Stimulated activated CD4-positive, alpha-beta T cell treated with anti-CD3 and anti-CD28 coated beads, Interleukin-15, amount 100 ng/mL, for 24 hours (primary cell): Measurements from ENCODE around the gene DNAJC16.
"Not testable (repeated sequence)": the region's sequence is repeated elsewhere in the genome, so short reads cannot be mapped to it uniquely, and the experiment has no call there.

Experiments
- DNase-seq: peaks from one replicate; pipeline ENCODE4 v3.0.0-alpha.2; 2020

DNAJC16 gene

GRCh38 chr1:15526490-15527339 lies at the start of gene DNAJC16:
TSS of gene DNAJC16 (plus strand) at chr1:15526848. CDS start at chr1:15529106, 2,258 bp downstream.
- peak; percentile 98 for DNase-seq

DNA sequence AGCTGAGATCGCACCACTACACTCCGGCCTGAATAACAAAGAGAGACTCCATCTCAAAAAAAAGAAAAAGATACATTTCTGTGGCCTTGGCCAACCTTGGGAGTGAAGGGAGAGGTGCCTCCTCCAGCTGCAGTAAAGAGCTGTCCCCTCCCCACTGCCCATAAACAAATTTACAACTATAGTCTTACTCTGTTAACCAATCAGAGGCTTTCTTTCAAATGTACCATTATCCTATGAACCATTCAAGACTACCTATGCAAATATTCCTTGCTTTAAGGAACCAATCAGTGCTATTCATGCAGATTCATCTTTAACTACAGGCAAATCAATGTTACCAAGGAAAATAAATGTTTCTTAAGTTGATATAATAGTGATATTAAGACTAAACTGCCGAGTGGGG lies 49.7 kb upstream of the DNAJC16 start:
- no peak for DNase-seq

- no peak for DNase-seq
Observed at GRCh38 chr1:15477646-15478212, 48.9 kb upstream of the DNAJC16 start.

DNA sequence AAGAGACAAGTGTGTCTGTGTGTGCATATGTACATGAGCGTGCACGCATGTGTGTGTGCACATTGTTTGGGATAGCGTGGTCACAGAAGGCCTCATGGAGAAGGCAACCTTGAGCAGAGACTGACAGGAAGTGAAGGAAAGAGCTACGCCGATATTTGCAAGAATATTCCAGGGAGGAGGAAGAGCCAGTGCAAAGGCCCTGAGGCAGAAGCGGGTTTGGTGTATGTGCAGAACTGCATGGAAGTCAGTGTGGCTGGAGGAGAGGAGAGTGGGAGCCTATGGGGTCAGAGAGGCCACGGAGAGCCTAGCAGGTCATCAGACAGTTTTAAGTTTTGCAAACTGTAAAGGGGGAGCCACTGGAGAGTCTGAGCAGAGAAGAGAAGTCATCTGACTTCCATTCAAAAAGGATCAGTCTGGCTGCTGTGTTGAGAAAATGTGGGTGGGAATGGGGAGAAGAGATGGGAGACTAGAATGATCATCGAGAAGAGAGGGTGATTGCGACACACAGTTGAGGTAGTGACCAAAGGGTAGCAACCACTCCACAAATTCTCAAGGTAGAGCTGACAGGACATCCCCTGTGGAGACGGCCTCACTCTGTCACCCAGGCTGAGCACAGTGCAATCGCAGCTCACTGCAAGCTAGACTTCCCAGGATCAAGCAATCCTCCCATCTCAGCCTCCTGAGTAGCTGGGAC lies 46.8 kb upstream of the DNAJC16 start:
- no peak for DNase-seq

DNA sequence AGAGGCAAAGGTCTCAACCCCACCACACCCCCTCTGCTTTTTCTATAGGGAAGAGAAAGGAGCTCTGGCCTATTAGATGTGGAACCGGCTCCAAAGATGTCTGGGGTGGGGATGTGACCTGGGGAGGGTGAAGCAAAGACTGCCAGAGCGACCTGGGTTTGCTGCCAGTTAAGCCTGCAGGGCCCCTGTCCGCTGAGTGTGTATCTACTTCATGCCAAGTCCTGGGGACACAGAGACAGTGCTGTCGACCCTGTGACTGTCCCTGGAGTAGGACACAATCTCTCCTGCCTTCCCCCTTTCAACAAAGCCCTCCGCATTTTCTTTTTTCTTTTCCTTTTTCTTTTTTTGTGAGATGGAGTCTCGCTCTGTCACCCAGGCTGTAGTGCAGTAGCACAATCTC lies 44.2 kb upstream of the DNAJC16 start:
- not testable (repeated sequence) for DNase-seq

DNA sequence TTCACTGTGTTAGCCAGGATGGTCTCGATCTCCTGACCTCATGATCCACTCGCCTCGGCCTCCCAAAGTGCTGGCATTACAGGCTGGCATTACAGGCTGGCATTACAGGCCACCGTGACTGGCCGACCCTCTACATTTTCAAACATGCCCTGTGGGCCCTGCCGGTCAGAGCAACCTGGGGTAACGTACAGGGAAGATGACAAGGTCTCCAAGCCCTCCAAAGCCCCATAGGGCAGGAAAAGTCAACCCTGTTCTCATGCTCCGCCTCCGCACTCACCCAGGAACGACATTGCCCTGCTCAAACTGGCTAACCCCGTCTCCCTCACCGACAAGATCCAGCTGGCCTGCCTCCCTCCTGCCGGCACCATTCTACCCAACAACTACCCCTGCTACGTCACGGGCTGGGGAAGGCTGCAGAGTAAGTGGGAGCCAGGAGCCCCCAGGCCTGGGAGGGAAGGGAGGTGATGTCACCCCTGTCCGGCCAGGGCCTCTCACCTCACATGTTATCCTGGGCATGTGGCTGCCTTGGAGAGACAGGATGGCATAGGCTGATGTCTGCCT lies 43.6 kb upstream of the DNAJC16 start:
- not testable (repeated sequence) for DNase-seq

DNA sequence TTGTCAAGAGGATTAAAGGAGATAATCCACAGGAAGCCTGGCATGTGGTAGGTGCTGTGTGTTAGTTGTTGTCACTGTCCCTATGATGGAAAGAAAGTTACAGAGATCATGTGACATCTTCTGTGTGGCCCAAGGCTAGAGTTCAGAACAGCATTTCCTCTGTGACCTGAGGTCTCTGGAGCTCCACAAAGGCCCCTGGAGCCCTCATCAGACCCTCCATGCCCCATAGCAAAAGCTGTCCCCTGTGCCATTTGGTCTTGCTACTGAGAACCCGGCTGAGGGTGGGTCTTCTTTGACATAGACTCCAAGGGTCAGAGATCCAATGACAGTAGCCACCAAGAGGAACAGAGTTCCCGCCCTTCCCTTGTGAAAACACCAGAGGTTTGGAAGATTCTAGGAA lies 42.7 kb upstream of the DNAJC16 start:
- DNase-seq, result no peak

GRCh38 chr1:15484443-15484842 lies 42.2 kb upstream of the DNAJC16 start:
- DNase-seq, result not testable (repeated sequence)

DNA sequence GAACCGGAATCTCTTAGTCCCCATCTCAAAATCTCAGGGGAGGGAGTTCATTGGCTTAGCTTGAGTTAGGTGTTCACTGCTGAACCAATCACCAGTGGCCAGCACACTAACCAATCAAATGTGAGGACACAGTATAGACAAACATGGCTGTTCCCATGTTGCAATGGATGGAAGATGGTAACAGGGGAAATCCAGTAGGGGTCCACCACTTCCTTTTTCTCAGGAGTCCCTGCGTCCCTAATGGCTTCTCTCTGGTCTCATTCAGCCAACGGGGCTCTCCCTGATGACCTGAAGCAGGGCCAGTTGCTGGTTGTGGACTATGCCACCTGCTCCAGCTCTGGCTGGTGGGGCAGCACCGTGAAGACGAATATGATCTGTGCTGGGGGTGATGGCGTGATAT lies 41.0 kb upstream of the DNAJC16 start:
- DNase-seq, result no peak

DNA sequence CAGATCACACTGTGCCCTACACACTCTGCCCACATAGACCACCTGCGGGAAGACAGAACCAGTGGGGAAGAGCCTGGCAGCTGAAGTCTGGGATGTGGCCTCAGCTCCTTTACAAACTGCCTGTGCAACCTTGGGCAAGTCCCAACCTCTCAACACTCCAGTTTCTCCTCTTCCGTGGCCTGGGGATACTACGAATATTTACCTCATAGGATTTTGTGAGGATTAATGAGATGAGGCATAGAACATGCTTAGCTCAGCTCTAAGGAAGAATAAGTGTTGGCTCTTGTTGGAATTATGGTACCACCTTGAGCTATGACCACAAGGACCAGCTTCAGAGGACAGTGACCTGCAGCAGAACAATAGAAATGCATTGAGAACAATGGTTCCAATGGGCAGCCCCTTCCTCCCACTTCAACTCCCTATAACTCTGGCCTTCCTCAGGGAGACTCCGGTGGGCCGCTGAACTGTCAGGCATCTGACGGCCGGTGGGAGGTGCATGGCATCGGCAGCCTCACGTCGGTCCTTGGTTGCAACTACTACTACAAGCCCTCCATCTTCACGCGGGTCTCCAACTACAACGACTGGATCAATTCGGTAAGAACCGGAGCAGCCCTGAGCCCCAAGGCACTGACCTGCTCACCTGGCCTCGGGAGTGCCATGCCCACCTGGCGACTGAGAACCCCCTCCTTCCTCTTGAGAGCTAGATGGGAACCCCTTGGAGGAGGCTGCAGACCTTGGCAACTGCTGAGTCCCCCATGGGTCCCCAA lies 39.6 kb upstream of the DNAJC16 start:
- DNase-seq, result not testable (repeated sequence)

GRCh38 chr1:15488371-15488770 lies 38.3 kb upstream of the DNAJC16 start:
- DNase-seq, result no peak

DNA sequence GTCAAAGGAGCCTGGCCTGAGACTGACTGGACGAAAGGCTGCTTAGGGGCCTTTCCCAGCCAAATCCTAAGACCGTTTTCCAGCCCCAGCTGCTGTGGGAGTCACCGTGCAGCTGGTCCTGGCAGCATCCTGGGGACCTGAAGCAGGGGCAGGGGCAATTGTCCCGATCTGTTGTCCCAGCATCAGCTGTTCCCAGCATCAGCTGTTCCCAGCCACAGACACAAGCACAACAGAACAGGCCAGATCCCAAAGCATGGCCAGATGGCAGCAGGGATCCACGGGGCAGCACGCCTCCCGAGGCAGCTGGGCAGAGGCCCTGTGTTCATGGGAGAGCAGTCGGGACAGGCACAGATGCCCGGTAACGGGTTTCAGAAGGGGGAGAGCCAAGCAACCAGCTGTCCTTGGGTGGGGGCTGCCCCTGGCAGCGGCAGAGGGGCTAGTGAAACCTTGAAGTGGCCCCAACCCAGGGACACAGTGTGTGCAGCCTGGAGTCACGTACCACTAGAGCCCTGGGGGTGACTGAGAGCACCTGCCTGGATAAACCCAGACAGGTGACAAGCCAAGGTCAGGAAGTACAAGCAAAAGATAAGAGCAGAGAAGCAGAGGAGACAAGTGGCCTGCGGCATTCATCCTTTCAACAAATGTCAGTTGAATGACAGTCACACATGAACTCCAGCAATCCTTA lies 37.5 kb upstream of the DNAJC16 start:
- no peak for DNase-seq

DNA sequence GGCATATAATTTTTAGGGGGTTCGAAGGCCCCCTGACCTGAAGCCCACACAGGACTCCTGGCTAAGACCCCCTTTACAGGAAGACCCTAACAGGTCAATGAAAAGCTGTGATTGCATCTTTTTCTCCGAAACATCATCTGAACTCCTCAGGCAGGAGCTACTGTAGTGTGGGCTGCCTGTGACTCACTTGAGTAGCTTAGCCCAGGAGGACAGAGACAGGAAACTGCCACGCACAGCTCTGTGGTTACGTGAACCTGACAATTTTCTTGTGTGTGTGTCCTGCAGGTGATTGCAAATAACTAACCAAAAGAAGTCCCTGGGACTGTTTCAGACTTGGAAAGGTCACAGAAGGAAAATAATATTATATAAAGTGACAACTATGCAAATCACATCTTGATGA lies 35.6 kb upstream of the DNAJC16 start:
- not testable (repeated sequence) for DNase-seq

DNA sequence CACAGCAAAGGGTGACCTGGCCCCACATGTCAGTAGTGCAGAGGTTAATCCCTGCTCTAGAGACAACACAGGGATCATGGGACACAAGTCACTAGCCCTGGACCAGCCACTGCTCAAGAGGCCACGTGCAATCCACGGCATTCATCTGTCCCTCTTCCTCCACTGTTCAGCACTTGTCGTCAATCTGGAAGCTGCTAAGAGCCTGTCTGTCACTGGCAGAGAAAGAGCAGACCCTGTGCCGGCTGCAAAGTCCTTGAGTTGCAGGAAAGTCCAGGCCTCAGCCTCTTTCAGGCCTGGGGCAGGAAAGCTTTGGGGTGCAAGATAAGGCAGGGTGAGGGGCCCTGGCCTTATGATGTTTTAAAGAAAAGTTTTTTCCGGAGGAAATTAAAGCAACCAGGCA lies 34.1 kb upstream of the DNAJC16 start:
- no peak for DNase-seq

DNA sequence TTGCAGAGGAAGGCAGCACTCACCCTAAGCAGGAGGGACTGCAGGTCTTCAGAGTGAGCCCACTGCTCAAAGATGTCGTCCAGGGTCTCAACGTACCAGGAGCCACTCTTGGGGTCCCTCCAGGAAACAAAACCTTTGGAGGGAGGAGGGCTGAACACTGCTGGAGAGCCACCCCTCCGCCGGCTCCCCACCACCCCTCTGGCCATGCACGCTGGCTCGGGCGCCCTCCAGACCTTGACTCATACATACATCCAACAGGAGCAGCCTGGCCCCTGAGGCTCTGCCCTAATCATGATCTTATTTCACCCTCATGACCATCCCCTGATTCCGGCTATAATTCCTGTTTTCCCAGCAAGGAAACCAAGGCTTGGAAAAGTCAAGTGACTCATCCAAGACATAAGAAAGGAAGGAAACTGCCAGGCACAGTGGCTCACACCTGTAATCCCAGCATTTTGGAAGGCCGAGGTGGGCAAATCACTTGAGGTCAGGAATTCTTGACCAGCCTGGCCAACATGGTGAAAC lies 32.7 kb upstream of the DNAJC16 start:
- no peak for DNase-seq

DNA sequence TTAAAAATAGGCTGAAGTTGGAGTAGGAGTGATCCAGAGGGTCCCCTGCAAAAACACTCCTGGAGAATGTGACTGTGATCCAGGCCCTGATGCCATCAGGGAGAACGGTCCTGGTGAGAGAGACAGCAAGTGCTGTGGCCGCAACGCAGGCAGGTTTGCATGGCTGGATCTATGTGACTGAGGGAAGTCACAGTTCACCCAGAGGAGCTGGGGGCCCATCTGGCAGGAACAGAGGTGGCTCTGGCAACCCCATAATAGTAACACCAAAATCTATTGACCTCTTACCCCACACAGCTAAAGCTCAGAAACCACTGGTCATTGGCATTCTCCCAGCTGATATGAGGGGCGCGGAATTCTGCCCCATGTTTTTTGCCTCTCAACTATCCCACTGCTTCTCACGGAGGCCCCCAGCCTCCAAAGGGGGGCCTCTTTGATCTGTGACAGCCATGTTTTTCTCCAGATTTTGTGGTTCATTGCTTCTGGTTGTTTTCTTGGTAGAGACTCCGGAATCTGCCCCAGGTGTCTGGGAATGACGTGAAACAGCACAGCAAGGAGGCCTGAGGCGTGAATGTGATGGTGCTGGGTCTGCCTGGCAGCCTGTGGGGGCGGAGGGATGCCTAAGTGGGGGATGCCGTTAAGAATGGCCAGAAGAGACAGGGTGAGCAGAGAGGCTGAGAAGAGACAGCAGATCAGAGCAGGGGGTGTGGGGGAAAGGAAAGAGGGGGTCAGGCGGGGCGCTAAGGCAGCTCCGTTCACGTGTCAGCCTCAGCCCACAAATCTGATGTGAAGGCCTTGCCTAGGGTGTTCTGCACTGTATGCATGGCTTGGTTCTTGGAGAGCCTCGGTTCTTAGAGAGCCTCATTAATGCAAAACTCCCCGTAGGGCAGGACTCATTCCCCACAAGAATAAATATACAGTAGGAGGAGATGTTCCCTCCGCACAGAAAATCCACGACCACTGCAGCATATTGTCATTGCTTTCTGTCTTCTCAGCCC lies 26.2 kb upstream of the DNAJC16 start:
- no peak for DNase-seq

DNA sequence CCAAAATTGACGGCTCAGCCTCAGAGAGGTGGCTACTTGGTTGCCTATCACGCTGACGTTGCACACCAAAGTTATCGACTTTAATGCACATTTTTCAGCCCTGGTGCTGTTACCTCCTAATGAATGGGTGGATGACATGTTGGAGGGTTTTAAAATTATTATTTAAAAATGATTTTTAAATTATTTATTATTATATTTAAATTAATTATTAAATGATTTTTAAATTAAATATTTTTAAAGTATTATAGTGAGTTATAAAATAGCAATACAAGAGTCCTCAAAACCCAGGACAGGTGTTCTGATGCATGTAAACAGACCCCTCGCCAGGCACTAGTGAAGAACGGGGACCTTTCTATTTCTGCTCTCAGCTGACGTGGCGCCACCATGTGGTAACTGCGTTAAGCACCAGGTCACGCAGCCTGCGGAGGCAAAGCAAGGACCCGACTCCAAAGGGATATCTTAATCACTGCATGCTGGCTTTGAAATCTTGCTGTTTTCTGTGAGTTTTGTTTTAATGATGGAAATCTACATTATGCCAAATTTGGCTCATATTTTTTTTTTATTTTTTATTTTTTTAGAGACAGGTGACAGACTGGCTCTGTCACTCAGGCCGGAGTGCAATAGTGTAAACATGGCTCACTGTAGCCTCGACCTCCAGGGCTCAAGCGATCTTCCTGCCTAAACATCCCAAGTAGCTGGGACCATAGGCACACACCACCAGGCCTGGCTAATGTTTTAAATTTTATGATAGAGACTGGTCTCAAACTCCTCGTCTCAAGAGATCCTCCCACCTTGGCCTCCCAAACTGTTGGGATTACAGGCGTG lies 25.2 kb upstream of the DNAJC16 start:
- DNase-seq, result peak; percentile 75

GRCh38 chr1:15504436-15504835 lies 22.2 kb upstream of the DNAJC16 start:
- no peak for DNase-seq

DNA sequence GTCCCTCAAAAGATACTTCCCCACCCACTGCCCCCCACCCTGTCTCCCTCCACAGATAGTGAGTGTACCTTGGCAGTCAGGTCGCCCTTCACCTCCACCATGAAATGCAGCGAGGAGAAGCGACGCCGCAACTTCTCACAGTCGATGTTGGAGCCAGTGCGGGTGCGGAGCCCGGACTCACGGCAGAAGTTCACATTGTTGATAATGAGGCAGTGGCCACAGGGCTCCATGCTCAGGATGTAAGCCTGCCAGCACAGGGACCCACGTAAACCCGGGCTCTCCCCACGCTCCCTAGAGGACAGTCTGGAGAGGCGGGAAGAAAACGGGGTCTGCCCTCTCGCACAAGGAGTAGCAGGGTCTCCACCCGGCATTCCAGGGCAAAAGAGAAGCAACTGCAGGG lies 19.8 kb upstream of the DNAJC16 start:
- no peak for DNase-seq

- DNase-seq, result no peak
Observed at GRCh38 chr1:15507278-15507677, 19.4 kb upstream of the DNAJC16 start.
